Peyer's patch (tissue), 4 donors: ENCODE results near the gene IFITM1. TPM values are rescaled to one million over a fixed set of nuclear protein-coding genes. Genes with fewer than 3 reads are reported as not detected.
A peak's percentile ranks its signal among the peaks of the same experiment; 100 is the strongest.

Experiments used
- DNase-seq, 3 donors: peaks; one replicate each; pipeline ENCODE4 v3.0.0-alpha.2; 2017 to 2019
- H3K27ac ChIP-seq, 4 donors: fragments of 200-600 bp; sonication (generic); one replicate each; pipeline ENCODE4 v1.5.1; 2016 to 2019
- H3K27me3 ChIP-seq, 2 donors: fragments of 200-600 bp; sonication (generic); one replicate each; pipeline ENCODE4 v1.5.1; 2019
- H3K36me3 ChIP-seq, 3 donors: fragments of 200-600 bp; sonication (generic); one replicate each; pipeline ENCODE4 v1.5.1; 2016 to 2019
- H3K4me1 ChIP-seq, 4 donors: fragments of 200-600 bp; sonication (generic); one replicate each; pipeline ENCODE4 v1.5.1; 2016 to 2019
- H3K4me3 ChIP-seq, 4 donors: fragments of 200-600 bp; sonication (generic); 1 replicate in 3 of 4; 2 replicates in 1 of 4; pipeline ENCODE4 v1.5.1; 2016 to 2019; ENCODE audit warnings: mild to moderate bottlenecking in 1 of 4
- H3K9me3 ChIP-seq, 4 donors: fragments of 200-600 bp; sonication (generic); one replicate each; pipeline ENCODE4 v1.5.1; 2016 to 2019; ENCODE audit warnings: mild to moderate bottlenecking in 1 of 4
- CTCF ChIP-seq, 6 experiments: fragments of 450-650 bp in 4 of 6; fragments of 200-600 bp in 2 of 6; sonication (generic) in 1 of 6; IDR thresholded peaks; one replicate each; pipeline ENCODE4 v1.5.1; 2017 to 2019; ENCODE audit warnings: antibody characterized with exemption in 6 of 6, mild to moderate bottlenecking in 3 of 6, moderate library complexity in 1 of 6
- POLR2A ChIP-seq, 2 donors: fragments of 450-650 bp; IDR thresholded peaks; one replicate each; pipeline ENCODE4 v1.5.1; 2017; ENCODE audit warnings: antibody characterized with exemption in 2 of 2, mild to moderate bottlenecking in 2 of 2, moderate library complexity in 2 of 2
- total RNA-seq, 4 donors: library from RNA; depleted of rRNA; stranded (reverse); fragments of >200 nt; gene quantifications; one replicate each; pipeline ENCODE4 v1.1.0, GENCODE V29; 2016

The IFITM1 gene
- total RNA-seq, 4 donors from 2014 or later, result 45.9 to 141 (median 89.6) TPM

- TF ChIP-seq POLR2A (IDR thresholded peaks at IDR 0.05), result no peak
- no peak for TF ChIP-seq CTCF (IDR thresholded peaks at IDR 0.05)
- peaks cover 0 to 12% (median 6%) of the 10 kb centered on the region in 4 donors for H3K4me1 ChIP-seq
- DNase-seq, result peak in 1 of 3 donors; percentile 24
Observed at GRCh38 chr11:336659-337198, 22.9 kb downstream of the IFITM1 start.

GRCh38 chr11:337711-338110 is 23.9 kb downstream of the IFITM1 start:
- H3K27me3 ChIP-seq, result no peaks in the 10 kb centered on the region
- H3K27ac ChIP-seq, result no peak overlapping the region
- H3K4me1 ChIP-seq, result peaks cover 0 to 12% (median 6%) of the 10 kb centered on the region in 4 donors
- peak in 1 of 3 donors; percentile 36 for DNase-seq
- no peaks in the 10 kb centered on the region for H3K36me3 ChIP-seq
- TF ChIP-seq CTCF (IDR thresholded peaks at IDR 0.05) (no peak), POLR2A (IDR thresholded peaks at IDR 0.05) (no peak)
- no peak overlapping the region for H3K4me3 ChIP-seq
- H3K9me3 ChIP-seq, result no peaks in the 10 kb centered on the region

More at GRCh38 chr11:336659-337198, 22.9 kb downstream of the IFITM1 start:
- Histone ChIP-seq H3K27me3 (no peaks in the 10 kb centered on the region), H3K9me3 (no peaks in the 10 kb centered on the region), H3K36me3 (no peaks in the 10 kb centered on the region), H3K27ac (peak overlapping the region in 2 of 4 donors; percentile 68 to 69), H3K4me3 (no peak overlapping the region)

GRCh38 chr11:339963-340362 is 26.1 kb downstream of the IFITM1 start:
- Histone ChIP-seq H3K27me3 (no peaks in the 10 kb centered on the region), H3K4me3 (no peak overlapping the region), H3K27ac (no peak overlapping the region), H3K4me1 (peaks cover 0 to 12% (median 6%) of the 10 kb centered on the region in 4 donors), H3K36me3 (no peaks in the 10 kb centered on the region), H3K9me3 (no peaks in the 10 kb centered on the region)
- no peak for TF ChIP-seq POLR2A (IDR thresholded peaks at IDR 0.05)
- no peak for TF ChIP-seq CTCF (IDR thresholded peaks at IDR 0.05)
- no peak for DNase-seq

GRCh38 chr11:340539-341512 is 27.0 kb downstream of the IFITM1 start:
- TF ChIP-seq CTCF (IDR thresholded peaks at IDR 0.05) (no peak), POLR2A (IDR thresholded peaks at IDR 0.05) (no peak)
- H3K27ac ChIP-seq, result no peak overlapping the region
- H3K27me3 ChIP-seq, result no peaks in the 10 kb centered on the region
- H3K36me3 ChIP-seq, result no peaks in the 10 kb centered on the region
- H3K9me3 ChIP-seq, result no peaks in the 10 kb centered on the region
- peaks cover 0 to 8% (median 6%) of the 10 kb centered on the region in 4 donors for H3K4me1 ChIP-seq
- no peak overlapping the region for H3K4me3 ChIP-seq
- DNase-seq, result no peak

- H3K9me3 ChIP-seq, result no peaks in the 10 kb centered on the region
- H3K4me3 ChIP-seq, result no peak overlapping the region
- no peaks in the 10 kb centered on the region for H3K36me3 ChIP-seq
- H3K4me1 ChIP-seq, result no peaks in the 10 kb centered on the region
- TF ChIP-seq POLR2A (IDR thresholded peaks at IDR 0.05) (no peak), CTCF (IDR thresholded peaks at IDR 0.05) (no peak)
- no peak overlapping the region for H3K27ac ChIP-seq
- H3K27me3 ChIP-seq, result no peaks in the 10 kb centered on the region
- no peak for DNase-seq
Observed at GRCh38 chr11:342328-342727, 28.5 kb downstream of the IFITM1 start.
